ENCODE measurements around the gene CABP5. TPM values are rescaled to one million over a fixed set of nuclear protein-coding genes. Genes with fewer than 3 reads are reported as not detected.

The CABP5 gene
- total and polyA plus RNA-seq, 12 donors = not detected

GRCh38 chr19:48053076-48053475, 9.2 kb upstream of the CABP5 start:
- intact Hi-C loops (cut with DNase I) = loop anchor here in 1 of 10 donors (10.0 kb wide), 1 partner anchor 598 kb away; no protein-coding TSS in a partner anchor
- Histone ChIP-seq H3K27me3 (no peaks in the 10 kb centered on the region), H3K4me1 (no peaks in the 10 kb centered on the region), H3K27ac (no peak overlapping the region), H3K36me3 (peaks cover 0 to 88% (median 19%) of the 10 kb centered on the region in 9 donors), H3K9me3 (no peaks in the 10 kb centered on the region), H3K4me3 (no peak overlapping the region)
- ATAC-seq (no peak), DNase-seq (no peak)
- TF ChIP-seq CTCF (IDR thresholded peaks at IDR 0.05) = no peak
- WGBS, 2 donors = 89 to 91% methylated on average over 5 of the region's 5 CpGs

GRCh38 chr19:48051335-48052033, 7.6 kb upstream of the CABP5 start:
- H3K9me3 ChIP-seq = no peaks in the 10 kb centered on the region
- no peak overlapping the region for H3K27ac ChIP-seq
- WGBS, 2 donors = 87 to 90% methylated on average over 10 of the region's 10 CpGs
- TF ChIP-seq CTCF (IDR thresholded peaks at IDR 0.05) = no peak
- no peak for DNase-seq
- H3K36me3 ChIP-seq = peaks cover 0 to 93% (median 18%) of the 10 kb centered on the region in 9 donors
- H3K4me1 ChIP-seq = no peaks in the 10 kb centered on the region
- ATAC-seq = no peak
- H3K4me3 ChIP-seq = no peak overlapping the region
- intact Hi-C loops (cut with DNase I) = loop anchor here in 1 of 10 donors (10.0 kb wide), 1 partner anchor 597 kb away; no protein-coding TSS in a partner anchor
- H3K27me3 ChIP-seq = no peaks in the 10 kb centered on the region

DNA sequence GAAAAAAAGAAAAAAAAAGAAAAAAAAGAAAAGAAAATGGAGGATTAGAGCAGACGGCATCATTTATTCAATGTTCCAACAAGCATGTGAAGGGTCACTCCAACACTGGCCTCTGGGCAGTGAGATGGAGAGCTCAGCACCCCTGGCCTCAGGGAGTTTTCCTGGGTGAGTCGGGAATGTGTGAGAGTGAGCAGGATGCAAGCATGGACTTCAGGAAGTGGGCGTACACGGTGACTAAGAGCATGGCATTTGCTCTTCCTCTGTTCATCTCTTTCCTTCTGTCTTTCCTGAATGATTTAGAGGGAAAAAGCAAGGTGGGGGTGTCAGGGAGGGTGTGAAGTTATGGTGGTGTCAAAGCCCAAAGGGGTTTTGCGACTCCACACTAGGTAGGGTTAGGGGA, 682 bp upstream of the CABP5 start:
- Histone ChIP-seq H3K4me1 (no peaks in the 10 kb centered on the region), H3K27me3 (peaks cover 0 to 23% (median 10%) of the 10 kb centered on the region in 7 donors), H3K27ac (no peak overlapping the region), H3K9me3 (no peaks in the 10 kb centered on the region), H3K36me3 (peaks cover 0 to 25% (median 4%) of the 10 kb centered on the region in 9 donors), H3K4me3 (no peak overlapping the region)
- ATAC-seq = no peak
- WGBS, 2 donors = 73 to 75% methylated on average over 5 of the region's 5 CpGs
- TF ChIP-seq CTCF (IDR thresholded peaks at IDR 0.05) = no peak
- no peak for DNase-seq
- intact Hi-C loops (cut with DNase I) = no loop called here

DNA sequence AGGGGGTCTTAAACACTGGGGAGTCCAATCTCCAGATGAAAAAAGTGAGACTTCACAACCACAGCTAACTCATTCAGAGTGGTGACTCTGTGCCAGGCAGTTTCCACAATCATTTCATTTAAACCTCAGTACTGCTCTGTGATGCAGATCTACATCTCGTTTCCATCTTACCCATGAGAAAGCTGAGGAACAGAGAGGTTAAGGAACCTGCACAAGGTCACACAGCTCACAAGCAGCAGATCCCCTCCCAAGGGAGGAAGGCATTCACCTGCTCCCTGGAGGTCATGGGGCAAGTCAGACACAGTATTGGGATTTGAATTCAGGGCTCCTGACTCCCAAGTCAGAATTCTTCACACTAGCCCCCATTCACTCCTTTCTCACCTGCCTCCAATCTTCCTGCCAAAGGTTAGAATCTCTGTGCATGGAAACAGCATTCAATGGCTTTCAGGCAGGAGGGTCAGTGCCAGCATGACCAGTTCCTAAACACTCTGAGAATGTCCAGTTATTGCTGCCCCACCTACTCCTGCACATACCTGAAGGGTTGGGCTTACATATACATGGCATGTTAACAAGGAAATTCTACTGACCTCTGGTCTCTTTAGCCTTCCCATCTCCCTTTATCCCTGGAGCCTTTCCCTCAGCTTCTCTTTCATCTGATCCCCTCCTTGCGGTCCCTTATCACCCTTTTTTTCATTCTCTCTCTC, 1.9 kb downstream of the CABP5 start:
- DNase-seq (no peak), ATAC-seq (no peak)
- no peak for TF ChIP-seq CTCF (IDR thresholded peaks at IDR 0.05)
- 49 to 54% methylated on average over 2 of the region's 2 CpGs for WGBS, 2 donors
- intact Hi-C loops (cut with DNase I) = no loop called here
- no peak overlapping the region for H3K27ac ChIP-seq
- peaks cover 0 to 14% (median 0%) of the 10 kb centered on the region in 11 donors for H3K9me3 ChIP-seq
- H3K36me3 ChIP-seq = peaks cover 0 to under 1% (median 0%) of the 10 kb centered on the region in 9 donors
- H3K4me1 ChIP-seq = no peaks in the 10 kb centered on the region
- peaks cover 0 to 23% (median 10%) of the 10 kb centered on the region in 7 donors for H3K27me3 ChIP-seq
- no peak overlapping the region for H3K4me3 ChIP-seq
